Measurements from ENCODE around the gene WDR49. TPM values are rescaled to one million over a fixed set of nuclear protein-coding genes. Genes with fewer than 3 reads are reported as not detected.

The WDR49 gene
- total RNA-seq, 1 donor from 2014 or later = 0.84 TPM

DNA sequence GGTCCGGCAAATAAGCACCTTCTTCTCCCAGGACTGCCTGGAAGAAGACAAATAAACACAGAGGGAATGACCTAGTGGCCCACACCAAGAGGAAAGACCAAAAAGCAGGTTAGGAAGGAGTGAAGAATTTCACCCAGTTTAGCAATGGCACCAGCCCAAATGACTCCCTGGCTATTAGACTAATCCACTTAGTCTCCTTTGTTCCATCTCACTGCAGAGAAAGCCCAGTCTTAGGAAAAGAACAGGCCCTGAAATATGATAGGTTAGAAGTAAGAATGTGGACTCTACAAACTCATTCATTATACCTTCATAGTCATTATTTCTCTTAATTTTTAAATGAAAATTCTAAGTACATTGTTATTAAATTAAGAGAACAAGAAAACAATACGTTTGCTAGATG, 203.1 kb downstream of the WDR49 start:
- FAIRE-seq = no peak
- no peaks in the 10 kb centered on the region for H3K36me3 ChIP-seq (ENCODE audit: insufficient read depth, low read length)
- H3K4me3 ChIP-seq (ENCODE audit: insufficient read depth, low read depth, low read length) = no peak overlapping the region
- H3K27ac Mint-ChIP-seq (ENCODE audit: unreplicated experiment) = no peak overlapping the region
- no peaks in the 10 kb centered on the region for H3K4me1 ChIP-seq (ENCODE audit: insufficient read depth, low read length)
- H3K4me1 Mint-ChIP-seq (ENCODE audit: low read depth, unreplicated experiment) = no peaks in the 10 kb centered on the region
- no peak overlapping the region for H2AFZ ChIP-seq (ENCODE audit: low read depth, low read length)
- DNase-seq (ENCODE audit: low read depth) = no peak
- no peaks in the 10 kb centered on the region for H3K79me2 ChIP-seq (ENCODE audit: insufficient read depth, low read length)
- H4K20me1 ChIP-seq (ENCODE audit: insufficient read depth, low read length) = no peaks in the 10 kb centered on the region
- no peaks in the 10 kb centered on the region for H3K9me3 Mint-ChIP-seq (ENCODE audit: unreplicated experiment)
- H3K4me3 Mint-ChIP-seq (ENCODE audit: unreplicated experiment) = no peak overlapping the region
- H3K27me3 Mint-ChIP-seq (ENCODE audit: low read depth, unreplicated experiment) = no peaks in the 10 kb centered on the region
- H3K27ac ChIP-seq (ENCODE audit: low read depth, low read length) = no peak overlapping the region
- no peak overlapping the region for H3K4me2 ChIP-seq (ENCODE audit: low read length)
- no peaks in the 10 kb centered on the region for H3K36me3 Mint-ChIP-seq (ENCODE audit: low read depth, unreplicated experiment)
- TF ChIP-seq EZH2 (IDR thresholded peaks at IDR 0.05; ENCODE audit: insufficient read depth, low read length) = no peak
- TF ChIP-seq, protein P1, sequence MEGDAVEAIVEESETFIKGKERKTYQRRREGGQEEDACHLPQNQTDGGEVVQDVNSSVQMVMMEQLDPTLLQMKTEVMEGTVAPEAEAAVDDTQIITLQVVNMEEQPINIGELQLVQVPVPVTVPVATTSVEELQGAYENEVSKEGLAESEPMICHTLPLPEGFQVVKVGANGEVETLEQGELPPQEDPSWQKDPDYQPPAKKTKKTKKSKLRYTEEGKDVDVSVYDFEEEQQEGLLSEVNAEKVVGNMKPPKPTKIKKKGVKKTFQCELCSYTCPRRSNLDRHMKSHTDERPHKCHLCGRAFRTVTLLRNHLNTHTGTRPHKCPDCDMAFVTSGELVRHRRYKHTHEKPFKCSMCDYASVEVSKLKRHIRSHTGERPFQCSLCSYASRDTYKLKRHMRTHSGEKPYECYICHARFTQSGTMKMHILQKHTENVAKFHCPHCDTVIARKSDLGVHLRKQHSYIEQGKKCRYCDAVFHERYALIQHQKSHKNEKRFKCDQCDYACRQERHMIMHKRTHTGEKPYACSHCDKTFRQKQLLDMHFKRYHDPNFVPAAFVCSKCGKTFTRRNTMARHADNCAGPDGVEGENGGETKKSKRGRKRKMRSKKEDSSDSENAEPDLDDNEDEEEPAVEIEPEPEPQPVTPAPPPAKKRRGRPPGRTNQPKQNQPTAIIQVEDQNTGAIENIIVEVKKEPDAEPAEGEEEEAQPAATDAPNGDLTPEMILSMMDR (IDR thresholded peaks at IDR 0.05; ENCODE audit: insufficient read depth, low read depth, low read length) = no peak
- no peaks in the 10 kb centered on the region for H3K27me3 ChIP-seq (ENCODE audit: insufficient read depth, low read length)
- H3K9me3 ChIP-seq (ENCODE audit: insufficient read depth, low read depth, low read length) = no peaks in the 10 kb centered on the region
- no peak overlapping the region for H3K9ac ChIP-seq (ENCODE audit: low read length)

DNA sequence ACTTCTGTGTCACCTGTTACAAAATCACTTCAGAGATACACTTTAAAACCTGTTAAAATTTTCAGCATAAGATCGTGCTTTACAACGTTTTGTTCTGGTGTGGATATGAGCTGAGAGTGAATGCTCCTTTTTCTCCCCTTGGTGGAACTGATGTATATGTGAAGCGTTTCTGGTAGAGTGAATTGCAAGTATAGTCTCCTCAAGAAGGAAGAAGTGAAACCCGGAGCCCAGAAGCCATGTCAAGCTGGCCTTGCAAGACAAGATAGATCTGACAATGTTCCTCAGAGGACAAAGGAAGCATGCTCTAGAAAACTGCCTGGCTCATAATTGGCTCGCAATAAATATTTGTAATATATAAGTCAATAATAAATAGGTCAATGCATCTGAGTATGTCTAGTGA, 203.5 kb downstream of the WDR49 start:
- DNase-seq (ENCODE audit: low read depth) (no peak), FAIRE-seq (no peak)
- Mint-ChIP-seq H3K4me1 (ENCODE audit: low read depth, unreplicated experiment) (no peaks in the 10 kb centered on the region), H3K27ac (ENCODE audit: unreplicated experiment) (no peak overlapping the region), H3K4me3 (ENCODE audit: unreplicated experiment) (no peak overlapping the region), H3K36me3 (ENCODE audit: low read depth, unreplicated experiment) (no peaks in the 10 kb centered on the region), H3K27me3 (ENCODE audit: low read depth, unreplicated experiment) (no peaks in the 10 kb centered on the region), H3K9me3 (ENCODE audit: unreplicated experiment) (no peaks in the 10 kb centered on the region)
- TF ChIP-seq, protein P1 (IDR thresholded peaks at IDR 0.05; ENCODE audit: insufficient read depth, low read depth, low read length) = no peak
- no peak for TF ChIP-seq EZH2 (IDR thresholded peaks at IDR 0.05; ENCODE audit: insufficient read depth, low read length)
- H4K20me1 ChIP-seq (ENCODE audit: insufficient read depth, low read length) = no peaks in the 10 kb centered on the region
- H3K4me2 ChIP-seq (ENCODE audit: low read length) = no peak overlapping the region
- no peaks in the 10 kb centered on the region for H3K9me3 ChIP-seq (ENCODE audit: insufficient read depth, low read depth, low read length)
- H3K4me1 ChIP-seq (ENCODE audit: insufficient read depth, low read length) = no peaks in the 10 kb centered on the region
- no peak overlapping the region for H3K4me3 ChIP-seq (ENCODE audit: insufficient read depth, low read depth, low read length)
- no peaks in the 10 kb centered on the region for H3K36me3 ChIP-seq (ENCODE audit: insufficient read depth, low read length)
- no peak overlapping the region for H3K27ac ChIP-seq (ENCODE audit: low read depth, low read length)
- H3K79me2 ChIP-seq (ENCODE audit: insufficient read depth, low read length) = no peaks in the 10 kb centered on the region
- no peak overlapping the region for H2AFZ ChIP-seq (ENCODE audit: low read depth, low read length)
- H3K9ac ChIP-seq (ENCODE audit: low read length) = no peak overlapping the region
- H3K27me3 ChIP-seq (ENCODE audit: insufficient read depth, low read length) = no peaks in the 10 kb centered on the region

DNA sequence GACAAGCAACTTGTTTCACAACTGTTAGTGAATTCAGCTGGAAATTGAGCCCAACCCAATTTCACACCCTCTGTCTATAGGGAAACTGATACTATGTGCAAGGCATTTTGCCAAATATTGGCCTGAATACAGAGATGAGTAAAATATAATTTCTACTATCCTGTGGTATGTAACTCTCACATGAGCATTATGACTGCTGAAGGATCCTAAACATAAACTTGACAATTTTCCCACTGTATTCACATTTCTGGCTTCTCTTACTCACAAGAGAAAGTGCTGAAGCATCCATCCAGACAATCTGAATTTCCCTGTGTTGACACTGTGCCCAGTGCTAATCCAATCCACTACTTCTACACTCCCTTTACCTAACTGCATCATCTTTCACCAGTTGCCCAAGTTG, 208.3 kb downstream of the WDR49 start:
- Histone ChIP-seq H2AFZ (ENCODE audit: low read depth, low read length) (no peak overlapping the region), H4K20me1 (ENCODE audit: insufficient read depth, low read length) (no peaks in the 10 kb centered on the region), H3K79me2 (ENCODE audit: insufficient read depth, low read length) (no peaks in the 10 kb centered on the region), H3K4me2 (ENCODE audit: low read length) (no peak overlapping the region), H3K27ac (ENCODE audit: low read depth, low read length) (no peak overlapping the region), H3K9me3 (ENCODE audit: insufficient read depth, low read depth, low read length) (no peaks in the 10 kb centered on the region), H3K36me3 (ENCODE audit: insufficient read depth, low read length) (no peaks in the 10 kb centered on the region), H3K27me3 (ENCODE audit: insufficient read depth, low read length) (no peaks in the 10 kb centered on the region), H3K4me1 (ENCODE audit: insufficient read depth, low read length) (no peaks in the 10 kb centered on the region), H3K9ac (ENCODE audit: low read length) (no peak overlapping the region), H3K4me3 (ENCODE audit: insufficient read depth, low read depth, low read length) (no peak overlapping the region)
- Mint-ChIP-seq H3K9me3 (ENCODE audit: unreplicated experiment) (no peaks in the 10 kb centered on the region), H3K4me3 (ENCODE audit: unreplicated experiment) (no peak overlapping the region), H3K36me3 (ENCODE audit: low read depth, unreplicated experiment) (no peaks in the 10 kb centered on the region), H3K27me3 (ENCODE audit: low read depth, unreplicated experiment) (no peaks in the 10 kb centered on the region), H3K27ac (ENCODE audit: unreplicated experiment) (no peak overlapping the region), H3K4me1 (ENCODE audit: low read depth, unreplicated experiment) (no peaks in the 10 kb centered on the region)
- FAIRE-seq = no peak
- DNase-seq (ENCODE audit: low read depth) = no peak
- TF ChIP-seq, protein P1 (IDR thresholded peaks at IDR 0.05; ENCODE audit: insufficient read depth, low read depth, low read length) = no peak
- TF ChIP-seq EZH2 (IDR thresholded peaks at IDR 0.05; ENCODE audit: insufficient read depth, low read length) = no peak

All from astrocyte (in vitro differentiated cells and primary cell).